HG02571 (cell line): ENCODE results near the gene TAS2R60.
"Not testable (repeated sequence)": the region's sequence is repeated elsewhere in the genome, so short reads cannot be mapped to it uniquely, and the experiment has no call there.

ENCODE experiments used
- ATAC-seq: cut with Tn5 transposase; IDR thresholded peaks from one replicate; pipeline ENCODE4 v1.9.1; 2021; ENCODE audit warnings: mild to moderate bottlenecking, moderate library complexity; ENCODE audit not compliant: unreplicated experiment

TAS2R60 gene

GRCh38 chr7:143443153-143443552, at the start of gene TAS2R60:
TSS of gene TAS2R60 (plus strand) at chr7:143443453. CDS start at chr7:143443453, 0 bp downstream.
- ATAC-seq, result no peak

- no peak for ATAC-seq
These were observed 49.2 kb upstream of the TAS2R60 start for GRCh38 chr7:143394068-143394467.

- no peak for ATAC-seq
These were observed 48.5 kb upstream of the TAS2R60 start for GRCh38 chr7:143394777-143395176.

- no peak for ATAC-seq
These were observed 47.8 kb upstream of the TAS2R60 start for GRCh38 chr7:143395187-143396149.

GRCh38 chr7:143396182-143396581, 47.1 kb upstream of the TAS2R60 start:
- ATAC-seq, result no peak

- ATAC-seq, result no peak
These were observed 46.4 kb upstream of the TAS2R60 start for GRCh38 chr7:143396625-143397556.

- ATAC-seq, result no peak
These were observed 45.3 kb upstream of the TAS2R60 start for GRCh38 chr7:143397710-143398530.

- no peak for ATAC-seq
These were observed 44.6 kb upstream of the TAS2R60 start for GRCh38 chr7:143398616-143399015.

GRCh38 chr7:143399151-143399550, 44.1 kb upstream of the TAS2R60 start:
- ATAC-seq, result no peak

GRCh38 chr7:143399642-143400041, 43.6 kb upstream of the TAS2R60 start:
- ATAC-seq, result no peak

- ATAC-seq, result no peak
These were observed 42.0 kb upstream of the TAS2R60 start for GRCh38 chr7:143401265-143401664.

GRCh38 chr7:143402233-143402632, 41.0 kb upstream of the TAS2R60 start:
- not testable (repeated sequence) for ATAC-seq

- no peak for ATAC-seq
These were observed 37.9 kb upstream of the TAS2R60 start for GRCh38 chr7:143405173-143406001.

GRCh38 chr7:143406002-143406357, 37.3 kb upstream of the TAS2R60 start:
- ATAC-seq, result no peak

- no peak for ATAC-seq
These were observed 35.7 kb upstream of the TAS2R60 start for GRCh38 chr7:143407287-143408251.

GRCh38 chr7:143408252-143408685, 35.0 kb upstream of the TAS2R60 start:
- ATAC-seq, result no peak

GRCh38 chr7:143408686-143409561, 34.3 kb upstream of the TAS2R60 start, which contains the start of gene EPHA1:
TSS of gene EPHA1 (minus strand) at chr7:143408856. CDS start at chr7:143408805, 51 bp downstream.
- no peak for ATAC-seq
